ENCODE data around the gene CD300LB.

The CD300LB gene

GRCh38 chr17:74478420-74479100 lies 52.7 kb downstream of the CD300LB start:
- TF ChIP-seq CTCF (IDR thresholded peaks at IDR 0.05; ENCODE audit: insufficient read depth, missing control alignments): no peak
- FAIRE-seq: no peak
- no peak for DNase-seq (ENCODE audit: insufficient read length, low spot score)

DNA sequence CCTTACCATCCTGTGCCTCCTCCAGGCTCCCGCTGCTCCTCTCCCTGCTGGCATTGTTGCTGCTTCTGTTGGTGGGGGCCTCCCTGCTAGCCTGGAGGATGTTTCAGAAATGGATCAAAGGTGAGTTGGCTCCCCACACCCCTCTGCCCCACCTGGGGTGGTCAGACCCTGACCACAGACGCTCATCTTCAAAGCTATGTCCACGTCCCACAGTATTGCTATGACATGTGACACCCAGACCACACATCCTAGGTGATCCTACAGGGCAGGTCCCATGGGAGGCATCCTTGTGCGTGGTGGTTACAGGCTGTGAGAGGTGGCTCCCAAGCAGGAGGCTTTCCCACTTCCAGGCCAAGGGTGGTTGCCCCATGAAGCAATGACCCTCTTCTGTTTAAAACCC lies 53.9 kb downstream of the CD300LB start:
- DNase-seq (ENCODE audit: insufficient read length, low spot score) (no peak), FAIRE-seq (no peak)
- no peak for TF ChIP-seq CTCF (IDR thresholded peaks at IDR 0.05; ENCODE audit: insufficient read depth, missing control alignments)

- DNase-seq (ENCODE audit: insufficient read length, low spot score): no peak
- FAIRE-seq: no peak
- no peak for TF ChIP-seq CTCF (IDR thresholded peaks at IDR 0.05; ENCODE audit: insufficient read depth, missing control alignments)
Observed at GRCh38 chr17:74475189-74475588, 56.1 kb downstream of the CD300LB start.

DNA sequence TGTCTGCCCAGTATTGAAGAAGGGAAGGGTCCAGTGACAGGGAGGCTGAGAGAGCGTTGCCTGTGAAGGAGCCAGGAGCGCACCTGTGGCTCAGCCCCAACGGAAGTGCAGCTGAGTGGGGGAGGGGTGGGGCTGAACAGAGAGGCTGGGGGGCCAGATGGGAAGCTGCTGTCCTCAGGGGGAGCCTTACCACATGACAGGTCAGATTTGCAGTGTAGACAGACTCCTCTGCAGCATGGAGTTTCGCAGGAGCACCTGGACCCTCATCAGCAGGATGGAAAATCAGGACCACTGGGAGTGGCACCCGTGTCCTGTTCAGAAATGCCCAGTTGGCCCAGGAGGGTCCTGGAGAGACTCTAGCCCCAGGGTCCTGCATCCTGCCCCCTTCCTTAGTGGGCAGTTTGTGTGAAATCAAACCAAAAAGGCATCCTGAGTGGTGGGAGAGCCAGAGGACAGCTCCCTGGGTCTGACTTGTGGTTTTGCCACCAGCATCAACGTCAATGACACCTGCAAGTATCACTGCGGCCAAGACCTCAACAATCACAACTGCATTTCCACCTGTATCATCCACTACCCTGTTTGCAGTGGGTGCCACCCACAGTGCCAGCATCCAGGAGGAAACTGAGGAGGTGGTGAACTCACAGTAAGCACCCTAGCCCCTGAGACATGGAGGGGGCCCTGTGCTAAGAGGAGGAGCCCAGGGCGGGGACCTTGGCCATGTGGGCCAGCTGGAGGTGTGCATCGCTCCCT lies 57.1 kb downstream of the CD300LB start:
- FAIRE-seq: no peak
- DNase-seq (ENCODE audit: insufficient read length, low spot score): no peak
- TF ChIP-seq CTCF (IDR thresholded peaks at IDR 0.05; ENCODE audit: insufficient read depth, missing control alignments): no peak

DNA sequence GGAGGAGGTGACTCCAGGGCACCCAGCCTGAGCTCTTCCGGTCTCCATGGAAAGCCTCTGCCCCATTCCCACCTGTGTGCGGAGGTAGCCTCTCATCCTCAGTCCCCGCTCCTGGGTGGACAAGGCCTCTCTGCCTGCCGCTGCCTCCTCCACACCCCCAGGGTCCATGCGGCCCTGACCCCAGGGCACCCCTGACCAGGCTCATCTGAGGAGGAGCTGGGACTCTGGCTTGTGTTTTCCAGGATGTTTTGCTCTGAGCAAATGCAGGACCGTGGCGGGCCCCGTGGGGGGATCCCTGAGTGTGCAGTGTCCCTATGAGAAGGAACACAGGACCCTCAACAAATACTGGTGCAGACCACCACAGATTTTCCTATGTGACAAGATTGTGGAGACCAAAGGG lies 58.0 kb downstream of the CD300LB start:
- FAIRE-seq: no peak
- no peak for TF ChIP-seq CTCF (IDR thresholded peaks at IDR 0.05; ENCODE audit: insufficient read depth, missing control alignments)
- no peak for DNase-seq (ENCODE audit: insufficient read length, low spot score)

DNA sequence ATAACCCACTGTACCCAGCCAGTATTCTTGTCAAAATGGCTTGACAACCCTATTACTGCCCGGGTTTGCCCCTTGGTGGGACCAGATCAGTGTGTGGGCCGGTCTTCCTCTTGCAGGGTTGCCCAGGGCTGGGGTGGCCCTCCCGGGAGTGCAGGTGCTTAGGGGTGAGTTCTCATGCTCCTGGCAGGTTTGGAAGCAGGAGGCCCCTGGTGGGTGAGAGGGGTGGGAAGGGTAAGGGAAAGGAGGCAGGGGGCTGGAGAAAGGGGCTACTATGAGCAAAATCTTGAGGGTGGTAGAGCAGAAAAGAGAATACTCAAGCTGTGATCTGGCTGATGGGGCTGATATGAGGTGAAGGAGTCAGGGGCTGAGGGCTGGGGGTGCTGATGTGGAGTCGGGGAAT lies 58.4 kb downstream of the CD300LB start:
- FAIRE-seq: no peak
- no peak for TF ChIP-seq CTCF (IDR thresholded peaks at IDR 0.05; ENCODE audit: insufficient read depth, missing control alignments)
- DNase-seq (ENCODE audit: insufficient read length, low spot score): no peak

- FAIRE-seq: no peak
- DNase-seq (ENCODE audit: insufficient read length, low spot score): no peak
- TF ChIP-seq CTCF (IDR thresholded peaks at IDR 0.05; ENCODE audit: insufficient read depth, missing control alignments): no peak
Observed at GRCh38 chr17:74471341-74471740, 59.9 kb downstream of the CD300LB start.

Data from D721Med (cell line).